Astrocyte of the spinal cord (primary cell): ENCODE results near the gene CGAS.
"Not testable (repeated sequence)": the region's sequence is repeated elsewhere in the genome, so short reads cannot be mapped to it uniquely, and the experiment has no call there.

ENCODE experiments used
- DNase-seq: peaks from one replicate; pipeline ENCODE4 v3.0.0; 2011; ENCODE audit warnings: low read depth, low spot score
- H3K4me3 ChIP-seq: 2 replicates; pipeline ENCODE4 v1.5.1; 2011; ENCODE audit warnings: low read depth, mild to moderate bottlenecking, low read length, moderate library complexity
- CTCF ChIP-seq: IDR thresholded peaks from 2 replicates; pipeline ENCODE4 v1.5.1; 2012; ENCODE audit warnings: low read depth, mild to moderate bottlenecking, low read length, inconsistent platforms
- in situ Hi-C: cut with HindIII; loops from 2 replicates; pipeline ENCODE4 v1.10.0; 2017; ENCODE audit warnings: low sequenced_read_pairs

The CGAS gene

GRCh38 chr6:73409395-73409794 is 42.7 kb downstream of the CGAS start:
- no peak for DNase-seq
- H3K4me3 ChIP-seq = no peak overlapping the region
- in situ Hi-C loops = no loop called here
- no peak for TF ChIP-seq CTCF

- no peak overlapping the region for H3K4me3 ChIP-seq
- in situ Hi-C loops = no loop called here
- TF ChIP-seq CTCF = no peak
- no peak for DNase-seq
These were observed 51.4 kb downstream of the CGAS start for GRCh38 chr6:73400656-73401055.

GRCh38 chr6:73395875-73396274 is 56.2 kb downstream of the CGAS start:
- no peak for TF ChIP-seq CTCF
- no peak for DNase-seq
- in situ Hi-C loops = no loop called here
- H3K4me3 ChIP-seq = no peak overlapping the region

- in situ Hi-C loops = no loop called here
- peak; percentile 26 for DNase-seq
- peak within 1 kb of the TSS; percentile 15 for H3K4me3 ChIP-seq
- no peak for TF ChIP-seq CTCF
These were observed 57.3 kb downstream of the CGAS start, which contains the start of gene DDX43 for GRCh38 chr6:73394577-73395354. DDX43 (plus strand) TSS chr6:73394828; CDS start chr6:73394906, 78 bp downstream.

GRCh38 chr6:73393278-73393677 is 58.8 kb downstream of the CGAS start:
- in situ Hi-C loops = no loop called here
- TF ChIP-seq CTCF = no peak
- H3K4me3 ChIP-seq = no peak overlapping the region
- DNase-seq = peak; percentile 8

- in situ Hi-C loops = not testable (repeated sequence)
These were observed 59.9 kb downstream of the CGAS start for GRCh38 chr6:73392188-73392587.

GRCh38 chr6:73391675-73392074 is 60.4 kb downstream of the CGAS start:
- H3K4me3 ChIP-seq = no peak overlapping the region
- no peak for TF ChIP-seq CTCF
- DNase-seq = no peak
- in situ Hi-C loops = no loop called here

More at GRCh38 chr6:73392188-73392587, 59.9 kb downstream of the CGAS start:
- not testable (repeated sequence) for DNase-seq, H3K4me3 ChIP-seq
